WERI-Rb-1 (cell line): ENCODE results near the gene M1AP.
A peak's percentile ranks its signal among the peaks of the same experiment; 100 is the strongest.

ENCODE experiments used
- DNase-seq: peaks from one replicate; pipeline ENCODE4 v3.0.0-alpha.2; 2020
- H3K27ac ChIP-seq: fragments of 250-450 bp; sonication (Bioruptor Pico); 2 replicates; pipeline ENCODE4 v1.5.1; 2020; ENCODE audit warnings: mild to moderate bottlenecking, moderate library complexity
- H3K27me3 ChIP-seq: fragments of 250-450 bp; sonication (Bioruptor Pico); 2 replicates; pipeline ENCODE4 v1.5.1; 2021; ENCODE audit warnings: mild to moderate bottlenecking, low read depth, moderate library complexity; ENCODE audit not compliant: insufficient read depth, severe bottlenecking
- H3K36me3 ChIP-seq: fragments of 250-450 bp; sonication (Bioruptor Pico); 2 replicates; pipeline ENCODE4 v1.5.1; 2020; ENCODE audit warnings: mild to moderate bottlenecking, moderate library complexity
- H3K4me3 ChIP-seq: 2 replicates; pipeline ENCODE4 v1.5.1; 2011; ENCODE audit warnings: low read depth, mild to moderate bottlenecking, control low read depth, low read length
- H3K9me3 ChIP-seq: fragments of 250-450 bp; sonication (Bioruptor Pico); 2 replicates; pipeline ENCODE4 v1.5.1; 2021; ENCODE audit warnings: mild to moderate bottlenecking, moderate library complexity; ENCODE audit not compliant: severe bottlenecking
- CTCF ChIP-seq: IDR thresholded peaks from 2 replicates; pipeline ENCODE4 v1.5.1; 2011; ENCODE audit warnings: low read depth, mild to moderate bottlenecking, control low read depth, inconsistent platforms, low read length

The M1AP gene

DNA sequence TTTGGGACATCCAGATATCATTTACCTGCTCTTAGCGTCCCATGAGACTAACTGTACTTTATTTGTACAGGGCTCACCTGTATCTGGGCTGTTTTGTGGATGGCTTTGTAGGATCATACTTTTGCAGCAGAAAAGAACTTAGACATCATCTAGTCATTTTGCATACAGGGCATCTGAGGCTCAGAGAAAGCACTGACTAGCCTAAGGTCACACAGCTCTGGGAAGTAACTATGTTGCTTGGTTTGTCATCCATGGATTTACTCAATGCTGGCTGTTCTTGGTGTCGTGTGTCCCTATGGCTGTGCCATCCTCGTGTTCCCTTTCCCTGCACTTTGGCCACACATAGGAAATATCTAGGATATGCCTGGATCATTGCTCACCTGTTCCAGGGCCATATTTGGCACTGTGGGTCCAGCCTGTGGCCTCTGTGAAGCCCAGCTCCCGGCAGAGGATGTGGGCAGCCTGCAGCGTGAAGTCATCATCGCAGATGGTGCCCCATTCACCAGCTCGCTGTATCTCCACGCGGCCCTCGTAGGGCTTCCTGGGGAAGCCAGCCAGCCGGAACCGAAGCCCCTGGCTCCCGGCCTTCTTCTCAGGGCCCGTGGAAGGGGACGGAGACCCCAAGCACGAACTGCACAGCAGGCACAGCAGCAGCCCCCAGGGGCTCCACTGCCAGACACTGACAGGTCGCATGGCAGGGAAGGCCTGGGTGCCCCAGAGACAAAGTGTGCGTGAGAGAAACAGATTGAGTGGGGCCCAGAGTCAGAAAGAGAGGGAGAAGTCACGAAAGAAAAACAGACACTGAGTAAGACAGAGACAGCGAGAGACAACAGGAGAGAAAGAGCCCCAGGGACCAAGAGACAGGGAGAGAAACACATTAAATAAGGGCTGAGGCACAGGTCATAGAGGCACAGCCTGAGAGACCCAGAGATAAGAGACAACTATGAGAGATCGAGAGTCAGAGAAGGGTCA lies 95.9 kb downstream of the M1AP start:
- Histone ChIP-seq H3K27me3 (no peaks in the 10 kb centered on the region), H3K9me3 (no peaks in the 10 kb centered on the region), H3K27ac (no peak overlapping the region), H3K36me3 (peaks cover 15% of the 10 kb centered on the region), H3K4me3 (no peak overlapping the region)
- DNase-seq = no peak
- no peak for TF ChIP-seq CTCF

DNA sequence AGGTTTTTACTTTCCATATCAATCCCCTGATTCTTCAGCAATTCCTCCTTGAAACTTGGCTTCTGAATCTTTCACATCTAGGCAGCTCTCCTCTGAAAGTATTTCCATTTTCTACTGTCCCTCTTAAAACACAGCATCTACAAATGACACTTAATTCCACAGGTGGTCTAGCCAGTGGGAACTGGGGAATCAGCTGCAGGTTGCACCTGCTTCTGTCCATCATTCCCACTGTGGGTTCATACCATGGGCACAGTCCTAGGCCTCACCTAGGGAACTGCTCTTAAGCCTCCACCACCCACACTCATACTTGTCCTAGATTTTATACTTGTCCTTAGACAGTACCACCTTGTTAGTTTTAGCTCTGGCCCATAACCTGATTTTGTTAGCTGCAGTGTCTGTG lies 96.6 kb downstream of the M1AP start:
- TF ChIP-seq CTCF = no peak
- Histone ChIP-seq H3K27ac (no peak overlapping the region), H3K36me3 (peaks cover 14% of the 10 kb centered on the region), H3K4me3 (no peak overlapping the region), H3K9me3 (no peaks in the 10 kb centered on the region), H3K27me3 (no peaks in the 10 kb centered on the region)
- DNase-seq = no peak

GRCh38 chr2:74550231-74550630 lies 97.9 kb downstream of the M1AP start:
- Histone ChIP-seq H3K36me3 (peaks cover 10% of the 10 kb centered on the region), H3K4me3 (peak overlapping the region; percentile 80), H3K27ac (peak overlapping the region; percentile 98), H3K9me3 (no peaks in the 10 kb centered on the region), H3K27me3 (no peaks in the 10 kb centered on the region)
- DNase-seq = no peak
- TF ChIP-seq CTCF = no peak

GRCh38 chr2:74548900-74549826 lies 99.0 kb downstream of the M1AP start:
- no peaks in the 10 kb centered on the region for H3K9me3 ChIP-seq
- TF ChIP-seq CTCF = no peak
- H3K27ac ChIP-seq = peak overlapping the region; percentile 98
- H3K4me3 ChIP-seq = peak overlapping the region; percentile 80
- H3K27me3 ChIP-seq = no peaks in the 10 kb centered on the region
- DNase-seq = peak; percentile 86
- H3K36me3 ChIP-seq = peaks cover 10% of the 10 kb centered on the region

- TF ChIP-seq CTCF = no peak
- H3K36me3 ChIP-seq = peaks cover 10% of the 10 kb centered on the region
- peak; percentile 74 for DNase-seq
- H3K4me3 ChIP-seq = peak overlapping the region; percentile 80
- H3K9me3 ChIP-seq = no peaks in the 10 kb centered on the region
- H3K27me3 ChIP-seq = no peaks in the 10 kb centered on the region
- peak overlapping the region; percentile 98 for H3K27ac ChIP-seq
These were observed 99.7 kb downstream of the M1AP start for GRCh38 chr2:74548285-74548899.
